GM21381 (cell line): ENCODE results near the gene COL11A2.

Experiments used
- ATAC-seq: cut with Tn5 transposase; IDR thresholded peaks from one replicate; pipeline ENCODE4 v1.9.1; 2021; ENCODE audit warnings: mild to moderate bottlenecking, moderate library complexity; ENCODE audit not compliant: unreplicated experiment

The COL11A2 gene

GRCh38 chr6:33172688-33173534 lies 19.4 kb downstream of the COL11A2 start:
- ATAC-seq: no peak

GRCh38 chr6:33171880-33172687 lies 20.2 kb downstream of the COL11A2 start:
- ATAC-seq: no peak

GRCh38 chr6:33171016-33171879 lies 21.0 kb downstream of the COL11A2 start:
- no peak for ATAC-seq

GRCh38 chr6:33170176-33171015 lies 21.9 kb downstream of the COL11A2 start:
- no peak for ATAC-seq

- ATAC-seq: no peak
These were observed 22.7 kb downstream of the COL11A2 start for GRCh38 chr6:33169291-33170175.

- no peak for ATAC-seq
These were observed 23.6 kb downstream of the COL11A2 start for GRCh38 chr6:33168639-33169038.

- no peak for ATAC-seq
These were observed 24.0 kb downstream of the COL11A2 start for GRCh38 chr6:33168284-33168601.

GRCh38 chr6:33167374-33168283 lies 24.6 kb downstream of the COL11A2 start:
- no peak for ATAC-seq

GRCh38 chr6:33166811-33167210 lies 25.5 kb downstream of the COL11A2 start:
- ATAC-seq: no peak

GRCh38 chr6:33166363-33166762 lies 25.9 kb downstream of the COL11A2 start:
- ATAC-seq: no peak

- no peak for ATAC-seq
These were observed 26.5 kb downstream of the COL11A2 start for GRCh38 chr6:33165581-33166258.

- no peak for ATAC-seq
These were observed 27.4 kb downstream of the COL11A2 start for GRCh38 chr6:33164665-33165373.

- no peak for ATAC-seq
These were observed 28.1 kb downstream of the COL11A2 start for GRCh38 chr6:33164176-33164575.

- ATAC-seq: no peak
These were observed 28.7 kb downstream of the COL11A2 start for GRCh38 chr6:33163540-33163939.

GRCh38 chr6:33161354-33162331 lies 30.6 kb downstream of the COL11A2 start:
- ATAC-seq: no peak
